GM12892 (cell line): ENCODE measurements around the gene TTC17.

Experiments
- DNase-seq: peaks from one replicate; pipeline ENCODE4 v3.0.0; 2011; ENCODE audit not compliant: insufficient read length
- FAIRE-seq: peaks from 2 replicates; lab custom pipeline; 2011; peaks lifted over from hg19 to GRCh38; lab: Jason Lieb, UNC
- POLR2A ChIP-seq: IDR thresholded peaks from 2 replicates; pipeline ENCODE4 v1.6.1; 2011; ENCODE audit warnings: low read depth, low read length, control low read depth
- POLR2AphosphoS5 ChIP-seq: IDR thresholded peaks from 2 replicates; pipeline ENCODE4 v1.6.1; 2011; ENCODE audit warnings: low read depth, low read length, control low read depth
- TAF1 ChIP-seq: IDR thresholded peaks from 2 replicates; pipeline ENCODE4 v1.6.1; 2011; ENCODE audit warnings: low read depth, mild to moderate bottlenecking, control low read depth, low read length, borderline replicate concordance

Gene TTC17

GRCh38 chr11:43517518-43517917 lies 158.8 kb downstream of the TTC17 start:
- TF ChIP-seq POLR2AphosphoS5 (no peak), TAF1 (no peak), POLR2A (no peak)
- DNase-seq: no peak
- no peak for FAIRE-seq

GRCh38 chr11:43518408-43519160 lies 159.9 kb downstream of the TTC17 start:
- FAIRE-seq: no peak
- TF ChIP-seq POLR2A: no peak
- TF ChIP-seq TAF1: no peak
- no peak for TF ChIP-seq POLR2AphosphoS5
- no peak for DNase-seq

- TF ChIP-seq TAF1: no peak
- no peak for TF ChIP-seq POLR2A
- TF ChIP-seq POLR2AphosphoS5: no peak
- DNase-seq (no peak), FAIRE-seq (no peak)
Measured at GRCh38 chr11:43521471-43521870, 162.8 kb downstream of the TTC17 start.

GRCh38 chr11:43523632-43524031 lies 164.9 kb downstream of the TTC17 start:
- no peak for DNase-seq

GRCh38 chr11:43532041-43532440 lies 173.3 kb downstream of the TTC17 start:
- DNase-seq (no peak), FAIRE-seq (no peak)
- no peak for TF ChIP-seq POLR2A
- TF ChIP-seq TAF1: no peak
- no peak for TF ChIP-seq POLR2AphosphoS5

More at GRCh38 chr11:43523632-43524031, 164.9 kb downstream of the TTC17 start:
- TF ChIP-seq POLR2AphosphoS5: no peak
- TF ChIP-seq TAF1: no peak
- FAIRE-seq: peak; percentile 71

- FAIRE-seq (no peak), DNase-seq (no peak)
- TF ChIP-seq POLR2A (no peak), TAF1 (no peak), POLR2AphosphoS5 (no peak)
Measured at GRCh38 chr11:43537833-43538615, 179.3 kb downstream of the TTC17 start.

GRCh38 chr11:43541993-43542392 lies 183.3 kb downstream of the TTC17 start:
- TF ChIP-seq POLR2A (no peak), POLR2AphosphoS5 (no peak), TAF1 (no peak)
- FAIRE-seq (no peak), DNase-seq (no peak)

GRCh38 chr11:43542750-43543712 lies 184.3 kb downstream of the TTC17 start:
- FAIRE-seq (peak; percentile 5), DNase-seq (no peak)
- TF ChIP-seq TAF1 (no peak), POLR2AphosphoS5 (no peak), POLR2A (no peak)
